Measurements from ENCODE around the gene ARHGAP1.
"Not testable (repeated sequence)": the region's sequence is repeated elsewhere in the genome, so short reads cannot be mapped to it uniquely, and the experiment has no call there.

The ARHGAP1 gene

DNA sequence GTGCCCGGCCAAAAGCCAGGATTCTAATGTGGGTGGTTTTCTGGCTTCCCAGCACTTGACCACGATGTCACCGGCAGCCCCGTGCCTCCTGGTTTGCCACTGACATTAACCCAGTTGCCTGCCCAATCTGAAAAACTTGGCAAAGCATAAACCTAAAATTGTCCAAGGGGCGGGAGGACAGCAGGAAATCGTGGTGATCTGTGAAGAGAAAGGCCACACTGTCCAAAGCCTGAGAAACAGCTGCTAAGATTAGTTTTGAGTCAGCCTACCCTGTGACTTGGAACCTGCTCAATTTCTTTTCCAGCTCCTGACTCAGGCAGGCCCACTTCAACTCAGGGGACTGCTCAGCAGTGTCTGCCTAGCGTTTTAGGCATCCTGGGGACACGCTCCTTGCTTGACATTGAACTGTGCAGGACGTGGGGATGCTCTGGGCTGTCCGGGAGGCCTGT is 10.4 kb upstream of the ARHGAP1 start:
- peaks cover 6% of the 10 kb centered on the region for H3K4me1 Mint-ChIP-seq
- peak overlapping the region in 1 of 2 donors; percentile 27 for H3K27ac Mint-ChIP-seq
- H3K27me3 Mint-ChIP-seq = no peaks in the 10 kb centered on the region
- no peaks in the 10 kb centered on the region for H3K9me3 Mint-ChIP-seq
- no peak for ATAC-seq
- no peak overlapping the region for H3K4me3 Mint-ChIP-seq
- no peak for DNase-seq

DNA sequence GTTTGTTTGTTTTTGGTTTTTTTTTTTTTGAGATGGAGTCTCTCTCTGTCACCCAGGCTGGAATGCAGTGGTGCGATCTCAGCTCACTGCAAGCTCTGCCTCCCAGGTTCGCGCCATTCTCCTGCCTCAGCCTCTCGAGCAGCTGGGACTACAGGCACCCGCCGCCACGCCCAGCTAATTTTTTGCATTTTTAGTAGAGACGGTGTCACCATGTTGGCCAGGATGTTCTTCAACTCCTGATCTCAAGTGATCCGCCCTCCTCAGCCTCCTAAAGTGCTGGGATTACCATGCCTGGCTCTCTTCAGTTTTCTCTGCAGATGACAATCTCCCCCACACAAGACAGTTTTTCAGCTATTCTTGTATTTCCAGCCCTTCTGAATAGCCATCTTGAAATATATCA is 8.9 kb upstream of the ARHGAP1 start:
- H3K4me1 Mint-ChIP-seq, H3K27ac Mint-ChIP-seq, H3K9me3 Mint-ChIP-seq, H3K27me3 Mint-ChIP-seq, ATAC-seq, DNase-seq, H3K4me3 Mint-ChIP-seq: not testable (repeated sequence)

- DNase-seq (no peak), ATAC-seq (peak; percentile 16)
- Mint-ChIP-seq H3K4me1 (peaks cover 20% of the 10 kb centered on the region), H3K9me3 (no peaks in the 10 kb centered on the region), H3K27ac (peak overlapping the region in 1 of 2 donors; percentile 18), H3K27me3 (no peaks in the 10 kb centered on the region), H3K4me3 (no peak overlapping the region)
Observed at GRCh38 chr11:46706886-46707285, 6.5 kb upstream of the ARHGAP1 start.

DNA sequence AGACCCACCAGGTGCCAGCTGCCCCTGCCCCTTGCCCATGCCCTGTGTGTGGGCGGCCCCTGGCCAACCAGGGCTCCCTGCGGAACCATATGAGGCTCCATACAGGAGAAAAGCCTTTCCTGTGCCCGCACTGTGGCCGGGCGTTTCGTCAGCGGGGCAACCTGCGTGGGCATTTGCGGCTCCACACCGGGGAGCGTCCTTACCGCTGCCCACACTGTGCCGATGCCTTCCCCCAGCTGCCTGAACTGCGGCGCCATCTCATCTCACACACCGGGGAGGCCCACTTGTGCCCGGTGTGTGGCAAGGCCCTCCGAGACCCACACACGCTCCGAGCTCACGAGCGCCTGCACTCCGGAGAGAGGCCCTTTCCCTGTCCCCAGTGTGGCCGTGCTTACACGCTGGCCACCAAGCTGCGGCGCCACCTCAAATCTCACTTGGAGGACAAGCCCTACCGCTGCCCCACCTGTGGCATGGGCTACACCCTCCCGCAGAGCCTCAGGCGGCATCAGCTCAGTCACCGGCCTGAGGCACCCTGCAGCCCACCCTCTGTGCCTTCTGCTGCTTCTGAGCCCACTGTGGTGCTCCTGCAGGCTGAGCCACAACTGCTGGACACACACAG is 4.8 kb upstream of the ARHGAP1 start:
- Mint-ChIP-seq H3K4me3 (no peak overlapping the region), H3K27ac (no peak overlapping the region), H3K4me1 (peaks cover 28% of the 10 kb centered on the region), H3K9me3 (no peaks in the 10 kb centered on the region), H3K27me3 (no peaks in the 10 kb centered on the region)
- ATAC-seq (no peak), DNase-seq (no peak)

DNA sequence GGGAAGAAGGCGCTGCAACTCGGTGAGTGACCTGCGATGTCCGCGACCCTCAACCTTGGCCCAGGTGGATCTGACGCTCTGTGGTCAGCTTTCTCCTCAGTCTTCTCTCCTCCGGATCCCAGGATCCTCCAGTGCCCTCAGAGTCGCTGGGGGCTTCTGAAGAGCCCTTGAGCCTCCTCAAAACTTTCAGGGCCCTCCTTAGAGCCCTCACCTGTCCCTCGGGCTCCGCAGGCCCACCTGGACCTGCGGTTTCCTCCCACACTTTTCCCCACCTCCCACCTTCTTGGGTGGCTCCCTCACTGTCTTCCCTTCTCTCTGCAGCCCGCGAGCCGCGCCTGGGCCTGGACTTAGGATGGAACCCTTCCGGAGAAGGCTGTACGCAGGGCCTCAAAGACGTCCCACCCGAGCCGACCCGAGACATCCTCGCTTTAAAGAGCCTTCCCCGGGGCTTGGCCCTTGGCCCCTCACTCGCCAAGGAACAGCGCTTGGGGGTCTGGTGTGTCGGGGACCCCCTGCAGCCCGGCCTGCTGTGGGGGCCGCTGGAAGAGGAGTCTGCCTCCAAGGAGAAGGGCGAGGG is 747 bp upstream of the ARHGAP1 start:
- Mint-ChIP-seq H3K4me1 (peaks cover 46% of the 10 kb centered on the region), H3K27me3 (no peaks in the 10 kb centered on the region), H3K27ac (peak overlapping the region; percentile 98), H3K4me3 (peak overlapping the region; percentile 93 to 98), H3K9me3 (no peaks in the 10 kb centered on the region)
- no peak for ATAC-seq
- peak in 1 of 2 donors; percentile 19 for DNase-seq

GRCh38 chr11:46698597-46698996 is 1.8 kb downstream of the ARHGAP1 start:
- ATAC-seq (no peak), DNase-seq (no peak)
- Mint-ChIP-seq H3K27ac (peak overlapping the region; percentile 25 to 42), H3K9me3 (no peaks in the 10 kb centered on the region), H3K4me1 (peaks cover 56% of the 10 kb centered on the region), H3K27me3 (no peaks in the 10 kb centered on the region), H3K4me3 (peak overlapping the region; percentile 26 to 98)

DNA sequence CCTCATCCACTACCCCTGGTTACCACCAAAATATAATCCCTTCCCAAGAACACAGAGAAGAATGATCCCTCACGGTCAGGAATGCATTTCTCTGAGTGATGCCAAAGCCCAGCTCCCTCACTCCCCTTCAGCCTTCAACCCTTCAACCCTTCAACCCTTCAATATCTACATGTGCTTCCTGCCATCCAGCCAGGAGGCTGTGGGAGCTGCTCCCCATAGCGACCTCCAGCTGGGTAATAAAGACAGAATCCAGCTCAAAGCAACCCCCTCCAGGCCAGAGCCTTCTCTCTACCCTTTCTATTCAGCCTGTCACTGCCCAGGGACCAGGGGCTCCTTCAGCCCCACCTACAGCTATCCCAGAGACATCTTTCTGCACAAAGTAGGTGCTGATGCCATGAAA is 2.7 kb downstream of the ARHGAP1 start:
- Mint-ChIP-seq H3K4me3 (peak overlapping the region in 1 of 2 donors; percentile 21), H3K27ac (peak overlapping the region in 1 of 2 donors; percentile 89), H3K4me1 (peaks cover 50% of the 10 kb centered on the region), H3K27me3 (no peaks in the 10 kb centered on the region), H3K9me3 (no peaks in the 10 kb centered on the region)
- ATAC-seq (no peak), DNase-seq (no peak)

GRCh38 chr11:46697303-46697702 is 3.1 kb downstream of the ARHGAP1 start:
- no peak for ATAC-seq
- no peak for DNase-seq
- Mint-ChIP-seq H3K4me3 (no peak overlapping the region), H3K27me3 (no peaks in the 10 kb centered on the region), H3K9me3 (no peaks in the 10 kb centered on the region), H3K27ac (peak overlapping the region in 1 of 2 donors; percentile 89), H3K4me1 (peaks cover 45% of the 10 kb centered on the region)

GRCh38 chr11:46696212-46696558 is 4.2 kb downstream of the ARHGAP1 start:
- H3K9me3 Mint-ChIP-seq = no peaks in the 10 kb centered on the region
- no peaks in the 10 kb centered on the region for H3K27me3 Mint-ChIP-seq
- peak overlapping the region; percentile 50 to 92 for H3K27ac Mint-ChIP-seq
- H3K4me1 Mint-ChIP-seq = peaks cover 34% of the 10 kb centered on the region
- DNase-seq (no peak), ATAC-seq (no peak)
- H3K4me3 Mint-ChIP-seq = no peak overlapping the region

DNA sequence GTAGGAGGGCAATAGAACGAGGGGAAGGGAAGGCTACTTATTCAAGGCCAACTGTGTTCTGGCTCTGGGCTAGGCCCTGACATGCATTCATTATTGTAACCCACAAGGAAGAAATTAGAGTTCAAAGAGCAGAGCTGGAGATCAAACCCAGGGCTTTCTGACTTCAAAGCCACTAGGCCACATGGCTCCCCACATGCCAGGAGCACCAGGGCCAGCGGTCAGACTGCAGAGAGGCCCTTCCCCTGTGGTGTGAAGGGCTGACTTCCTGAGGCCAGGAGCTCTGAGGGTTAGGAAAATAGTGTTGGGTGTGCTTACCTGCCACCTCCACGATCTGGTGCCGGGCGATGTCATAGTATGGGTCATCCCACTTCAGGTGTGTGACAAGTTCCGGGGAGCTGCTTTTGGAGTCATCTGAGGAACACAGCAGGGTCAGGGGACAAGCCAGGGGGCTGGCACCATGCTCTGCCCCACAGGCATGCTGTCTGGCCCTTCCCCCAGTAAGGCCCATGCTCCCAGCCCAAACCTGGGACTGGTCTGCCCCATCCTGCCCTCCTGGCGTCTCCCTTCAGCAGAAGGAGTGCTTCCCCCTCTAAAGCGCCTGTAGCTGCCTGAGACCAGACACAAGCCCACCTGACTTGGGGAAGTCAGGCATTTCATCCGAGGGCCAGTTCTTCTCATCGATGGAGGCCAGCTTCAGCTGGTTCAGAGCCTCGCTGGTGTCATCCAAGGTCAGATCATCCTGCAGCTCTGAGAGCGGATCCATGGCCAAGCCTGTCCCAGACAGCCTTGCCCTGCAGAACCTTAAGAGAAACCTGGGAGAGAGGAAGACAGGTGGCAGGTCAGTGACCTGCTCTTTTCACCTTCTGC is 4.8 kb downstream of the ARHGAP1 start:
- Mint-ChIP-seq H3K9me3 (no peaks in the 10 kb centered on the region), H3K4me3 (no peak overlapping the region), H3K27ac (peak overlapping the region; percentile 50 to 92), H3K4me1 (peaks cover 34% of the 10 kb centered on the region), H3K27me3 (no peaks in the 10 kb centered on the region)
- DNase-seq (no peak), ATAC-seq (no peak)

DNA sequence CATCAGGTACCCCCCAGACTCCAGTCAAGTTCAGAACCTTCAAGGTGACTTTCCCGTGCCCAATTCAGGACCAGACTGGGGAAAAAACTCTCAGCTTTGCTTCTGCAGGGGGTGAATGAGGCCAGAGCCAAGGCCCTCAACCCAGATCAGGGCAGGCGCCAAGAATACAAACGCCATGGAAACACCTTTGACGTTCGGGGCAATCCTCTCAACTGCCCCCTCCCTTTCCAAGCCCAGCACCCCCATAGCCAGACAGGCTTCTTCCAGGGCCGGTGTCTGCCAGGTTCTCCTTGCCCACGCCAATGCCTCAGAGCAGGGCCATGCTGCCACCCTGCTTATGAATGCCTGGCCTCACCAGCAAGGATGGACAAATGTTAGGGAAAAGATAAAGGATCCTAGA is 5.8 kb downstream of the ARHGAP1 start:
- Mint-ChIP-seq H3K4me3 (no peak overlapping the region), H3K4me1 (peaks cover 34% of the 10 kb centered on the region), H3K27me3 (no peaks in the 10 kb centered on the region), H3K9me3 (no peaks in the 10 kb centered on the region), H3K27ac (no peak overlapping the region)
- DNase-seq = no peak
- ATAC-seq = no peak

DNA sequence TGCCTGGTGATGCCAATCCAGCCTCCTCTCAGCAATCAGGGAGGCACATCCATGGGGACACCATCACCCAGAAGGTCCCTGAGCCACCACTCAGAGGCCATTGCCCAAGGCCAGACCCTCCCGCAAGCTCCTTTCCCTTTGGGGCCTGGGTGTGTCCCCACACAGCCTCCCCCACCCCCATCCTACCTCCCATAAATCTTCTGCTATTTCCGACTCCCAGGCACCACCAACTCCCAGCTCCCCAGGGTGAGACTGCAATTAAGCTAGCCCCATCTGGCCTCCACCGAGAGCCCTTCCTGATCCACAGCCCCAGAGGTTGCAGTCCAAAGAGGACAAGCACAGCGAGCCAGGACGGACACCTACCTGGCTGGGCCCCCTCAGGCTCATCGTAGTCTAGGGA is 6.3 kb downstream of the ARHGAP1 start:
- Mint-ChIP-seq H3K4me1 (peaks cover 29% of the 10 kb centered on the region), H3K27me3 (no peaks in the 10 kb centered on the region), H3K9me3 (no peaks in the 10 kb centered on the region), H3K4me3 (no peak overlapping the region), H3K27ac (peak overlapping the region in 1 of 2 donors; percentile 90)
- ATAC-seq (no peak), DNase-seq (no peak)

GRCh38 chr11:46693597-46694012 is 6.8 kb downstream of the ARHGAP1 start:
- Mint-ChIP-seq H3K27me3 (no peaks in the 10 kb centered on the region), H3K9me3 (no peaks in the 10 kb centered on the region), H3K27ac (peak overlapping the region in 1 of 2 donors; percentile 90), H3K4me3 (no peak overlapping the region), H3K4me1 (peaks cover 25% of the 10 kb centered on the region)
- ATAC-seq (no peak), DNase-seq (no peak)

DNA sequence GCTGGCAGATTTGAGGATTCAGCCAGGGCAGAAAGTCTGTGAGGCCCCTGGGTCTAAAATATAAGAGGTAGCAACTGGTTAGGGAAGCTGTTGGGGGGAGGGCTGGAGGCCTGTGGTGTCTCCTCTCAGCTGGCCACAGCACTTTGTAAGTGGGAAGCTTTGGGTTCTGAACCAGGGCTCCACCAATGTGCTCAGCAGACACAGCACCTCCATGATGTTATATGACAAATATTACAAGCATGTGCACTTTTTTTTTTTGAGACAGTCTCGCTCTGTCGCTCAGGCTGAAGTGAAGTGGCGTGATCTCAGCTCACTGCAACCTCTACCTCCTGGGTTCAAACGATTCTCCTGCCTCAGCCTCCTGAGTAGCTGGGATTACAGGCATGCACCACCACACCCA is 8.0 kb downstream of the ARHGAP1 start:
- no peak for DNase-seq
- no peak overlapping the region for H3K27ac Mint-ChIP-seq
- H3K9me3 Mint-ChIP-seq = no peaks in the 10 kb centered on the region
- peaks cover 13% of the 10 kb centered on the region for H3K4me1 Mint-ChIP-seq
- no peaks in the 10 kb centered on the region for H3K27me3 Mint-ChIP-seq
- no peak overlapping the region for H3K4me3 Mint-ChIP-seq
- ATAC-seq = no peak

DNA sequence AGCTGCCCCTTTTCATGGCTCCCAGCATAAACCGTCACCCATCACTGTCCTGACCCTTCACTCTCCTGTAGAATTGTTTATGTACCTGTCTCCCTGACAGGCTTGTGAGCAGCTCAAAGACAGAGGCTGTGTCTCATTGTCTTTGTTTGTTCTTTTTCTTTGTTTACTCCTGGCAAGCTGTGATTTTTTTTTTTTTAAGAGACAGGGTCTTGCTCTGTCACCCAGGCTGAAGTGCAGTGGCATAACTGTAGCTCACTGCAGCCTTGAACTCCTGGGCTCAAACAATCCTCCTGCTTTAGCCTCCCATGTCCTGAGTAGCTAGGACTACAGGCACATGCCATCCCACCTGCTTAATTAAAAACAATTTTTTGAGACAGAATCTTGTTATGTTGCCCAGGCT is 9.7 kb downstream of the ARHGAP1 start:
- peak overlapping the region in 1 of 2 donors; percentile 30 for H3K27ac Mint-ChIP-seq
- no peaks in the 10 kb centered on the region for H3K27me3 Mint-ChIP-seq
- H3K9me3 Mint-ChIP-seq = no peaks in the 10 kb centered on the region
- DNase-seq = no peak
- no peak overlapping the region for H3K4me3 Mint-ChIP-seq
- no peak for ATAC-seq
- H3K4me1 Mint-ChIP-seq = peaks cover 5% of the 10 kb centered on the region
